Spinal cord (tissue), 10 donors: ENCODE results near the gene CLEC4C. TPM values are rescaled to one million over a fixed set of nuclear protein-coding genes. Genes with fewer than 3 reads are reported as not detected.
"Not testable (repeated sequence)": the region's sequence is repeated elsewhere in the genome, so short reads cannot be mapped to it uniquely, and the experiment has no call there.

Source experiments
- DNase-seq, 6 donors: peaks; one replicate each; pipeline versions ENCODE4 v3.0.0 to v3.0.0-alpha.2; 2013 to 2015; ENCODE audit warnings: low spot score in 6 of 6, low read depth in 4 of 6
- H3K27ac ChIP-seq: one replicate; pipeline ENCODE4 v1.5.1; 2013; ENCODE audit warnings: low read depth, low read length, control low read depth
- H3K27me3 ChIP-seq: one replicate; pipeline ENCODE4 v1.6.1; 2013; ENCODE audit warnings: low read length; ENCODE audit not compliant: control insufficient read depth, insufficient read depth
- H3K36me3 ChIP-seq: one replicate; pipeline ENCODE4 v1.6.1; 2013; ENCODE audit warnings: low read length; ENCODE audit not compliant: control insufficient read depth, insufficient read depth
- H3K4me1 ChIP-seq: one replicate; pipeline ENCODE4 v1.6.1; 2013; ENCODE audit warnings: low read length; ENCODE audit not compliant: control insufficient read depth, insufficient read depth
- H3K4me3 ChIP-seq: one replicate; pipeline ENCODE4 v1.5.1; 2013; ENCODE audit warnings: low read depth, low read length, control low read depth
- H3K9me3 ChIP-seq: one replicate; pipeline ENCODE4 v1.6.1; 2013; ENCODE audit warnings: low read length; ENCODE audit not compliant: control insufficient read depth, insufficient read depth
- WGBS: methylation state at CpG from one replicate; pipeline ENCODE4 v1.1.5; 2013; ENCODE audit warnings: missing lambda C conversion rate; ENCODE audit not compliant: insufficient coverage; 5-methylcytosine and 5-hydroxymethylcytosine counted together
- long read RNA-seq, 4 donors: transcript quantifications; one replicate each; lab custom pipeline, GENCODE V29; 2026
- polyA plus RNA-seq, 2 donors: library from polyadenylated mRNA; unstranded; fragments of 120-200 nt; gene quantifications; one replicate each; pipeline ENCODE4 v1.2.1, GENCODE V29; 2013; ENCODE audit not compliant: insufficient read length in 2 of 2
- total RNA-seq, 2 donors: library from RNA; depleted of rRNA in 1 of 2; stranded (reverse); fragments of 120-200 nt in 1 of 2; fragments of >200 nt in 1 of 2; gene quantifications; one replicate each; pipeline versions ENCODE4 v1.2.3 to v1.2.4, GENCODE V29; 2013 to 2014
- donor health status: healthy.

The CLEC4C gene, protein sequence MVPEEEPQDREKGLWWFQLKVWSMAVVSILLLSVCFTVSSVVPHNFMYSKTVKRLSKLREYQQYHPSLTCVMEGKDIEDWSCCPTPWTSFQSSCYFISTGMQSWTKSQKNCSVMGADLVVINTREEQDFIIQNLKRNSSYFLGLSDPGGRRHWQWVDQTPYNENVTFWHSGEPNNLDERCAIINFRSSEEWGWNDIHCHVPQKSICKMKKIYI
- total RNA-seq (not detected), polyA plus RNA-seq (under 1 TPM in 1 of 2 donors, not detected in 1; 0.12 TPM)
- long read RNA-seq, donor 1 = 0 reads
- long read RNA-seq, donor 2 = 0 reads
- long read RNA-seq, donor 3 = 0 reads
- long read RNA-seq, donor 4 = 0 reads

DNA sequence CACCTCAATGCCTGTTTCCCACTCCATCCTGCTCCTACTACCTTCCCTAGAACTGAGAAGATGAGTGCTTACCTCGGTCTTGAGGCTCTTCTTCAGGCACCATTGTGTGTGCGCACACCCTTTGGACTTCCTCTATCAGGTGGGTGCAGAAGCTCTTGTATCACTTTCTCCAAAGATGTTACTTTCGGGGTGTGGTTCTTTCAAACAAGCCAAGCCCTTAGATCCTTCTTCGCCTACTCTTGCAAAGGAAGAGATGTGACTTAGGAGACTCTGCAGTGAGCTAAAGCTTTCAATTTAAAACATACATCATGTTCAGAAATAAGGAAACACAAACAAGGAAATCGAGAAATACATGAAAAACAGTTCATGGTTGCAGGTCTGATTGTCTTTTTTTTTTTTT, at the start of gene CLEC4C:
TSS of gene CLEC4C (minus strand) at position 130 of the 400 bp plus-strand sequence. CDS start at position 103, 27 bp downstream.
- no peak within 1 kb of the TSS for H3K4me3 ChIP-seq
- H3K27ac ChIP-seq = no peak within 1 kb of the TSS
- no peaks in the 10 kb centered on the region for H3K27me3 ChIP-seq
- no peaks in the 10 kb centered on the region for H3K9me3 ChIP-seq
- no peaks in the 10 kb centered on the region for H3K4me1 ChIP-seq
- DNase-seq = no peak
- 93% methylated on average over 2 of the region's 5 CpGs for WGBS
- no peaks in the 10 kb centered on the region for H3K36me3 ChIP-seq

GRCh38 chr12:7793211-7793610, 46.0 kb upstream of the CLEC4C start:
- Histone ChIP-seq H3K36me3 (no peaks in the 10 kb centered on the region), H3K27ac (no peak overlapping the region), H3K27me3 (no peaks in the 10 kb centered on the region), H3K9me3 (no peaks in the 10 kb centered on the region), H3K4me1 (no peaks in the 10 kb centered on the region), H3K4me3 (no peak overlapping the region)
- no CpG with 5 or more reads among the region's 3 CpGs for WGBS
- DNase-seq = no peak

DNA sequence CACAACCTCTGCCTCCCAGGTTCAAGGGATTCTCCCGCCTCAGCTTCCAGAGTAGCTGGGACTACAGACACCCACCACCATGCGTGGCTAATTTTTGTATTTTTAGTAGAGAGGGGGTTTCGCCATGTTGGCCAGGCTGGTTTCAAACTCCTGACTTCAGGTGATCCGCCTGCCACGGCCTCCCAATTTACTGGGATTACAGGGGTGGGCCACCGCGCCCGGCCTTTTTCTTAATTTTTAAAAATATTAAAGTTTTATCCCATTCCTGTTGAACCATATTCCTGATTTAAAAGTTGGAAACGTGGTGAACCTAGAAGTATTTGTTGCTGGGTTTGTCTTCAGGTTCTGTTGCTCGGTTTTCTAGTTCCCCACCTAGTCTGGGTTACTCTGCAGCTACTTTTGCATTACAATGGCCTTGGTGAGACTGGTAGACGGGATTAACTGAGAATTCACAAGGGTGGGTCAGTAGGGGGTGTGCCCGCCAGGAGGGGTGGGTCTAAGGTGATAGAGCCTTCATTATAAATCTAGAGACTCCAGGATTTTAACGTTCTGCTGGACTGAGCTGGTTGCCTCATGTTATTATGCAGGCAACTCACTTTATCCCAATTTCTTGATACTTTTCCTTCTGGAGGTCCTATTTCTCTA, 41.8 kb upstream of the CLEC4C start, which contains the start of gene NANOG:
TSS of gene NANOG (plus strand) at position 519 of the 645 bp plus-strand sequence. CDS start 213 bp downstream, outside the sequence.
- not testable (repeated sequence) for H3K4me3 ChIP-seq, H3K27ac ChIP-seq, H3K4me1 ChIP-seq, H3K27me3 ChIP-seq, H3K9me3 ChIP-seq, DNase-seq, H3K36me3 ChIP-seq
- WGBS = no CpG with 5 or more reads among the region's 13 CpGs

- no peaks in the 10 kb centered on the region for H3K36me3 ChIP-seq
- no CpG with 5 or more reads among the region's 4 CpGs for whole genome bisulfite sequencing
- H3K4me1 ChIP-seq = peaks cover 4% of the 10 kb centered on the region
- H3K9me3 ChIP-seq = no peaks in the 10 kb centered on the region
- no peak overlapping the region for H3K4me3 ChIP-seq
- H3K27ac ChIP-seq = no peak overlapping the region
- no peak for DNase-seq
- no peaks in the 10 kb centered on the region for H3K27me3 ChIP-seq
These were observed 41.1 kb upstream of the CLEC4C start for GRCh38 chr12:7788294-7788660.

GRCh38 chr12:7787574-7788293, 40.6 kb upstream of the CLEC4C start:
- Histone ChIP-seq H3K27ac (no peak overlapping the region), H3K27me3 (no peaks in the 10 kb centered on the region), H3K4me1 (peaks cover 4% of the 10 kb centered on the region), H3K4me3 (no peak overlapping the region), H3K9me3 (no peaks in the 10 kb centered on the region), H3K36me3 (no peaks in the 10 kb centered on the region)
- WGBS = 67% methylated on average over 3 of the region's 13 CpGs
- peak in 1 of 6 donors; percentile 1 for DNase-seq

DNA sequence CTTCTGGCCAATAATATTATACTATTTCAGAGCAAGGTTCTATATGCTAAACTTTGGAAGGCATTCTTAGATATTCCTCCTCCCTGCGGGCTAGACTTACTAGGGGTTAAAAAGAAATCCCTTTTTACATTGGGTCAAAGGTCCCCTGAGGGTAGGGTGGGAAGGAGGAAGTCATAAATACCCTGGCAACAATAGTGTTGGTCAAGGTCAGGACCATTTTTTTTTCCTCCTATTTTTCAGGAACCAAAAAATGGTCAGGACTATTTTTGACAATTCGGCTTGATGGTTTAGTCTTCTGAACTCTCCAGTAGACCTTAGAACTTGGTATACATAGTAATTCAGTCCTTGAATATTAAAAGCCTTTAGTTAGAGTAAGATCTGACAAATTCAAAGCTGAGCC, 37.5 kb upstream of the CLEC4C start:
- H3K27me3 ChIP-seq = no peaks in the 10 kb centered on the region
- H3K4me3 ChIP-seq = no peak overlapping the region
- H3K27ac ChIP-seq = no peak overlapping the region
- no peak for DNase-seq
- H3K36me3 ChIP-seq = no peaks in the 10 kb centered on the region
- no peaks in the 10 kb centered on the region for H3K9me3 ChIP-seq
- H3K4me1 ChIP-seq = peaks cover 4% of the 10 kb centered on the region
- WGBS = no CpG with 5 or more reads among the region's 2 CpGs

DNA sequence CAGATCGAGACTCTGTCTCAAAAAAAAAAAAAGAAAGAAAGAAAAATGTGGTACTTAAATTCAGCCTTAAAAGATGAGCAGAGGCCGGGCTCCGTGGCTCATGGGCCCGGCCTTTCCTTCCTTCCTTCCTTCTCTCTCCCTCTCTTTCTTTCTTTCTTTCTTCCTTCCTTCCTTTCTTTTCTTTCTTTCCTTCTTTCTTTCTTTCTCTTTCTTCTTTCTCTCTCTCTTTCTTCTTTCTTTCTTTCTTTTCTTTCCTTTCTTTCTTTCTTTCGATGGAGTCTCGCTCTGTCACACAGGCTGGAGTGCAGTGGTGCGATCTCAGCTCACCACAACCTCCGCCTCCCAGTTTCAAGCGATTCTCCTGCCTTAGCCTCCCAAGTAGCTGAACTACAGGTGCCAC, 36.3 kb upstream of the CLEC4C start:
- not testable (repeated sequence) for H3K27me3 ChIP-seq, H3K9me3 ChIP-seq, H3K4me3 ChIP-seq, DNase-seq, H3K36me3 ChIP-seq, H3K4me1 ChIP-seq, H3K27ac ChIP-seq
- WGBS = 94% methylated on average over 8 of the region's 9 CpGs

GRCh38 chr12:7782055-7782454, 34.9 kb upstream of the CLEC4C start:
- no peaks in the 10 kb centered on the region for H3K9me3 ChIP-seq
- no peak overlapping the region for H3K4me3 ChIP-seq
- H3K27ac ChIP-seq = no peak overlapping the region
- WGBS = 96% methylated on average over 6 of the region's 6 CpGs
- H3K27me3 ChIP-seq = no peaks in the 10 kb centered on the region
- H3K36me3 ChIP-seq = no peaks in the 10 kb centered on the region
- DNase-seq = no peak
- no peaks in the 10 kb centered on the region for H3K4me1 ChIP-seq

GRCh38 chr12:7781274-7781673, 34.1 kb upstream of the CLEC4C start:
- Histone ChIP-seq H3K27me3 (no peaks in the 10 kb centered on the region), H3K9me3 (no peaks in the 10 kb centered on the region), H3K27ac (no peak overlapping the region), H3K4me3 (no peak overlapping the region), H3K36me3 (no peaks in the 10 kb centered on the region), H3K4me1 (no peaks in the 10 kb centered on the region)
- WGBS = 50% methylated on average over 1 of the region's 3 CpGs
- no peak for DNase-seq
